T-helper 22 cell (primary cell): ENCODE data around the gene MST1R.
"Not testable (repeated sequence)": the region's sequence is repeated elsewhere in the genome, so short reads cannot be mapped to it uniquely, and the experiment has no call there.

Experiments
- DNase-seq: peaks from one replicate; pipeline ENCODE4 v3.0.0-alpha.2; 2020; ENCODE audit warnings: low read depth

The MST1R gene

GRCh38 chr3:49911611-49912010, 7.9 kb upstream of the MST1R start:
- no peak for DNase-seq

GRCh38 chr3:49911124-49911420, 7.4 kb upstream of the MST1R start:
- no peak for DNase-seq

- no peak for DNase-seq
Measured at GRCh38 chr3:49910409-49911123, 6.9 kb upstream of the MST1R start.

- DNase-seq = no peak
Measured at GRCh38 chr3:49908373-49909199, 4.9 kb upstream of the MST1R start.

- DNase-seq = peak; percentile 17
Measured at GRCh38 chr3:49906073-49906743, 2.5 kb upstream of the MST1R start.

GRCh38 chr3:49904448-49904847, 775 bp upstream of the MST1R start:
- not testable (repeated sequence) for DNase-seq

GRCh38 chr3:49902511-49903345, 945 bp downstream of the MST1R start:
- DNase-seq = no peak

- no peak for DNase-seq
Measured at GRCh38 chr3:49901366-49902339, 2.0 kb downstream of the MST1R start.

- DNase-seq = no peak
Measured at GRCh38 chr3:49900491-49901153, 3.1 kb downstream of the MST1R start.

- DNase-seq = no peak
Measured at GRCh38 chr3:49899815-49900214, 3.9 kb downstream of the MST1R start.

GRCh38 chr3:49898991-49899390, 4.7 kb downstream of the MST1R start:
- DNase-seq = no peak

GRCh38 chr3:49896345-49896744, 7.3 kb downstream of the MST1R start:
- DNase-seq = no peak

- DNase-seq = no peak
Measured at GRCh38 chr3:49895791-49896190, 7.9 kb downstream of the MST1R start.

- no peak for DNase-seq
Measured at GRCh38 chr3:49889296-49889695, 14.4 kb downstream of the MST1R start.

- DNase-seq = no peak
Measured at GRCh38 chr3:49886922-49887265, 16.8 kb downstream of the MST1R start.

- DNase-seq = no peak
Measured at GRCh38 chr3:49883998-49884397, 19.7 kb downstream of the MST1R start.

- DNase-seq = no peak
Measured at GRCh38 chr3:49882166-49882565, 21.5 kb downstream of the MST1R start.

GRCh38 chr3:49880581-49881315, 22.9 kb downstream of the MST1R start:
- no peak for DNase-seq

- DNase-seq = no peak
Measured at GRCh38 chr3:49879721-49880120, 24.0 kb downstream of the MST1R start.

GRCh38 chr3:49878686-49879085, 25.0 kb downstream of the MST1R start:
- no peak for DNase-seq
